Skeletal muscle cell (primary cell): ENCODE results near the gene PAK6.
A peak's percentile ranks its signal among the peaks of the same experiment; 100 is the strongest.

Source experiments
- DNase-seq: peaks from one replicate; pipeline ENCODE4 v3.0.0-alpha.2; 2010; ENCODE audit warnings: low read depth
- H3K4me3 ChIP-seq: 2 replicates; pipeline ENCODE4 v1.5.1; 2011; ENCODE audit warnings: low read depth, mild to moderate bottlenecking, control low read depth, low read length, moderate library complexity

The PAK6 gene

DNA sequence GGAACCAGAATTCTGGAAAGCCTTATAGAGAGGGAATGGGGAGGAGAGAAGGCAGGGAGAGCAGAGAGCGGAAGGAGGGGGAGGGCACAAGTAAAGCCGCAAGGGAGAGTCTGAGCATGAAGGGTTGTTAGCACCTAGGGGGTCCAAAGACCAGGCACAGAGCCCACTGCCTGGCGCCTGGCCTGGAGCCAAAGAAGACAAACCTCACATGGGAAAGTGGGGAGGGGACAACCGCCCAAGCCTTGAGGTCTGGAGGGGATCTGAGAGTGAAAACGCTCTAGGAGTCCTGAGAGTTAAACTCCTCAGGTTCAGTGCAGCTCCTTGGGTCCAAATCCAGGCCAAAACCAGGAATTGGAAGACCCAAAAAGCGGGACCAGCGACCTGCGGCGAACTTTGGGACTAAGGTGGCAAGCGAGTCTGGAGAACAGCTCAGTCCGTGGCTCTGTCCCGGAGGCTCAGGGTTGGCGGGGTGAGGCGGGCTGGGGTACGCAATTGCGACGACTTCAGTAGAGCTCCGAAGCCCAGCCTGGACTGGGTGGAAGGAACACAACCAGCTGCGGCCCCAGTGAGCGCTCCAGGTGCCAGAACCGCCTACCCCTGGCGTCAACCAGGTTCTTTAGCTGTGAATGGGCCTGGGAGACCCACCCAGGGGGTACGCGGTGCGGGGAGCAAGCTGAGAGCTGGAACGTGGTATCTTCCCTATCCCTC is 83.8 kb downstream of the PAK6 start:
- no peak for DNase-seq
- peak overlapping the region; percentile 31 for H3K4me3 ChIP-seq

DNA sequence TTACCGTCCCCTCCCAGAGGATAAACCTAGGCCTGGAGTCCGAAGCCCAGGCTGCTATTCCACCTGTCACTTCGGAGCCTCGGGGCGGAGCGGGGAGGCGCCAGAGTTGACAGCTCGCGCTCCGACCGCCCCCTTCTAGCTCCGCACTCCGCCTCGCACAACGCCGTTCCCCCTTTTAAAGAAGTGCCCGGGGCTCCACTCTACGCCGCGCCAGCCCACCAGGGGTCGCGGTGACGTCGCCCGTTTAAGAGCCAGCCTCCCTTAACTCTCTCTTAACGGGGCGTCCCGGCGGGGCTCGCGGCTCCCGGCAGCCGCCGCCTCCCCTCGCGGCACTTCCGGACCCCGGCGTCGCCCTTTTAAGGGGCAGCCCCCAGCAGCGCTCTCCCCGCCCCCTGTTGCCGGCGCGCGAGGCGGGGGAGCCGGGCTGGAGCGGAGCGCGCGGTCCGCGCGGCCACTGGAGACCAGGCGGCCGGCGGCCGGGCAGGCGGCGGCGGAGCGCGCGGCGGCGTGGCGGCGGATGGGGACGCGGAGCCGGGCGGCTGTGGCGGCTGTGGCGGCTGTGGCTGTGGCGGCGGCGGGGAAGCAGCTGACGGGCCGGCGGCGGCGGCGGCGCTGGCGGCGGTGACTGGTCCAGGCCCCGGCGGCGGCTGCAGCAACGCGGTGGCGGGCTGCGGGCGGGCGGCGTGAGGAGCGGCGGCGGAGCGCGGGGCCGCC is 84.5 kb downstream of the PAK6 start, which contains the start of gene INAFM2:
TSS of gene INAFM2 (plus strand) at position 454 of the 714 bp plus-strand sequence. CDS start 364 bp downstream, outside the sequence.
- peak within 1 kb of the TSS; percentile 61 for H3K4me3 ChIP-seq
- DNase-seq: peak; percentile 81

DNA sequence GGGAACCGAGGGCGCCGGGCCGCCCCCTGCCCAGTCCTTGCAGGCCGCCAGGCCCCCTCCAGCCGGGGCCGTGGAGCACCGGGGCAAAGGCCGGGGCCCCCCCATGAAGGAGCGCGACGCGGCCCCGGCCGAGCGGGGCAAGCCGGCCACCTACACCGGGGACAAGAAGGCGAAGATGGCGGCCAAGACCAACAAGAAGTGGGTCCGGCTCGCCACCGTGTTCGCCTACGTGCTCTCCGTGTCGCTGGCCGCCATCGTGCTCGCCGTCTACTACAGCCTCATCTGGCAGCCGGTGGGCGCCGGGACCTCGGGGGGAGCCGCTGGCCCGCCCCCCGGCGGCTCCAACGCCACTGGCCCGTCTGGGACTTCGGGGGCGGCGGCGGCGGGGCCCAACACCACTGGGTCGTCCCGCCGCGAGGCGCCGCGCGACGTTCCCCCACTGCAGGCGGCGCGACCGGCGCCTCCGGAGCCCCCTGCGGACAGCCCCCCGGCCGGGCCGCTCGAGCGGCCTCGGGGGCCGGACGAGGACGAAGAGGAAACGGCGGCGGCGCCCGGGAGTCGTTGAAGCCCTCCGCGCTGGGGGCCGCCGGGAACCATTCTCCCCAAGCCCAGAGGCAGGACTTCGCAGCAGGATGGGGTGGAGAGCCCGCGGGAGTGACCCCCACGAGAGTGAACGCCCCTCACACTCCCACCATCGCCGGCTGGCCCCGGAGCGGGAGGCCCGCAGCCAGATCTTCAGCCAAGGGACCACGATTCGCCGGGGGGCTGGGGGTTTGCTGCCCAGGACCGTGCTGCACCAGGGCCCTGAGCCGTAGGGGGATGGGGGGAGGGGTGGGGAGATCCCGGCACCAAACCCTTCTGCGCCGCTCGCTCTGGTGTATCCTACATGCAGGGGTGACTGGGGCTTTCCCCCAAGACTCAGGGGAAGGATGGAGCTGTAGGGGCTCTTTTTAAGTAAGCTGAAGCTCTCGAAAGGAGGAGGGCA is 85.4 kb downstream of the PAK6 start:
- peak overlapping the region; percentile 61 for H3K4me3 ChIP-seq
- no peak for DNase-seq

DNA sequence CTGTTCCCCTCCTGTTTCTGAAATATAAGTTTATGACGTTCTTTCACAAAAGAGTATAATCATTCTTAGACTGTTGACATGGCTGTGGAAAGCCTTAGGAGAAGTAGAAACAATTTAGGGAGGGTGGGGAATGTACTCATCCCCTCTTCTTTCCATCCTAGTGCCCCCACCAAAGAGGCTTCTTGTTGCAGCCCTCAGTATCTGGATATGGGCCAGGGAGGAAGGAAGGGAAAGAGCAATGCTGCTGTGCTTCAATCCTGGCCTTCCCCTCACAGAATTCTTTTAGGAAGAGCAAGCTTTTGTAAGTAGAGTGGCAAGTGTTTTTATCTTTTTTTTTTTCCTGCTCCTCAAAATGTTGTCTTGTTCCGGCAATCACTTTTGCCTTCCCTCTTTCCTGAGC is 86.3 kb downstream of the PAK6 start:
- no peak for DNase-seq
- H3K4me3 ChIP-seq: peak overlapping the region; percentile 61

DNA sequence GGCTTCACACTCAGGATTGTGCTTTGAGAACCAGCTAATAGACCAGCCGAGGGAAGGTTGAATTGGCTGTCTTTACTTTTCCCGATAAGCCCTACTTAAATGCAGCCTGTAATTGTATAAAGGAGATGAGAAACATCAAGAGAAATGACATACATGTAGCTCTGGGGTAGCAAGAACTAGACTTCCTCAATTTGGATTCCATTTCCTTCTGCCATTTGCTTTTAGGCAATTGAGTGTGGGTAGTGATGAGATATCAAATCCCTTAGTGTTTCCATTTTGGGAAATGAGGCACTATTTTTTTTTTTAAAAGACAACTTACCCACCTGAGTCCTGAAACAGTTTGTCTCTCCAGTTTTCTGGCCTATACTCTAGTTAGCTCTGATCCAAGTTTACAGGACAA is 86.8 kb downstream of the PAK6 start:
- H3K4me3 ChIP-seq: no peak overlapping the region
- DNase-seq: no peak
